ENCODE measurements around the gene LCN15.

The LCN15 gene

DNA sequence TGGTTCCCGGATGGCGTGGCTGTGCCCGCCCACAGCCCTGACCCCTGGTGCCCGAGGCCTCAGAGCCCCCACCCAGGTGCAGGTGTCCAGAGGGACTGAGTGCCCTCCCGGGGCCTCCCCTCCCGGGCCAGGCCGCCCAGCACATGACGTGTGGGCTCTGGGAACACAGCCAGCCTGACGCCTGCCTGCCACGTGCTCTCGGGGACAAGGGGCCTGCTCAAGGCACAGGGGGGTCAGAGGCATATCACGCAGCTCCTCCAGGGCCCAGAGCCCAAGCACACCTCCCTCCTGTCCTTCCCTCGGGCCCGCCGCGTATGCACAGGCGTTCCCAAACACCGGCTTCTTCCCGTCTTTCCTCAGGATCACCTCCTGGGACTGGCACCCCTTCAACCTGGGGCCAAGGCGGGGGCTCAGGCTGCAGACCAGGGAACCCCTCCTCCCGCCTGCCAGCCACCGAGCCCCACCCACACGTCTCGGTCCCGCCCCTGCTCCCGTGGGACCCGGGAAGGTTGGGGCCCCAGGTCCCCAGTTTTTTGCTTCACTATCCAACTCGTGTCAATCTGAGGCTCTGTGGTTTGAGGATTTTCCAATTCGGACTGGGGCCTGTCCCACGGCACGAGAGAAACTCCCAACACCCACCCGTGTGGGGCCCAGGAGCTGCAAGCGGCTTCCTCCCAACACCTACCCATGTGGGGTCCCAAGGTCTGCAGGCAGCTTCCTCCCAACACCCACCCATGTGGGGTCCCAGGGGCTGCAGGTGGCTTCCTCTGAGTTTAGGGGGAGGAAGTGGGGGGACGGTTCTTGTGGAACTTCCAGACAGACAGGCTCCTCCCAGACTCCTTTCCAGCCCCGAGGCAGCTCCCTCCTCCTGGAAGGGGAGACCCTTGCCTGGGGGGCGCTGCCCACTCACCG, 23.1 kb downstream of the LCN15 start:
- no peak for DNase-seq (ENCODE audit: low read depth)

DNA sequence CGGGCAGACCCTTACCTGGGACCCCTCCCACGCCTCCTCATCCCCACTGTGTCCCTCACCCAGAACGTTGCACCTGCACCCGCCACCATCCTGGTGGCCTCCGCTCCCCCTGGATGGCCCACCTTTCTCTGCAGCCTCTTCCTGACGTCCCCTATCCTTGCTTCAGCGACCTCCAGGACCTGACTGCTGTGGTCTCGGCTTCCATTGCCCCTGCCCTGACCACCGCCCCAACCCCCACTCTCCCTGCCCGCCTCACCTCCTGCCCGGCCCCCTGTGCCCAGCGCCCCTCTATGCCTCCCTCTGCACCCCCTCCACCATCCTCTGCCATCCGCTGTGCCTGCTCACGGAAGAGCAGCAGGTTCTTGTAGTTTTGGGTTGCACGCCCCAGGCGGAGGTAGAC, 23.8 kb downstream of the LCN15 start:
- DNase-seq (ENCODE audit: low read depth) = no peak

DNA sequence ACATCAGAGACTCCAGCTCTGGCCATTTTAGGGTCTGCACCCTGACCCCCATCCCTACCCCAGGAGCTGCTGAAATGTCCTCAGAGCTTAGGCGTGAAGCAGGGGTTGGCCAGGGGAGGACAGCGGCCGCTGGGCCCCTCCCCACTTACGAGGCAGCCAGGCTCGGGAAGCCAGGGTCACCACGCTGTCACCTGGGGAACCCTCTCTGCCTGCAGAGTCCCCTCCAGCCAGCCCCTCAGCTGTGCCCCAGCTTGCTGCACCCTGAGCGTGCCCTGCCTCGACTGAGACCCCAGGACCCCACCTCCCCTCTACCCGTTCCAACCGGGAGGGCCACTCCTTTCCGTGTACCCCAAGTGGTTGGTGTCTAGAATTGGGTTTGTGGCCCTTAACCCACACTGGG, 24.2 kb downstream of the LCN15 start:
- no peak for DNase-seq (ENCODE audit: low read depth)

DNA sequence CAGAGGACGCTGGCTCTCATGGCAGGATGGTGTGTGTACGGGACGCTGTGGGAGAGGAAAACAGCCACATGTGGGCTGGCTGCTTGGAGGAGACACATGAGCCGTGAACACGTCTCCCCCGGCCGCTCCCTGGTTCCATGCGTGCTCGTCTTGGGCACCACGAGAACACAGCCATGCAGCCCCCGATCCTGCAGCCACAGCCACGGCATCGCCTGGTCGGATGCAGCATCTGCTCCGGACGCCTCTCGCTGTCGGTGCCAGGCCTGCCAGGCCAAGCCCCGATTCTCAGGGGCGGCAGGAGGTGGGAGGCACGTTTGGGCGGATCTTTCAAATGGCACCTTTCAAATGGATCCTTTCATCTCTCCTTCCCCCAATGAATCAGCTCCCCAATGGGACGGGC, 24.8 kb downstream of the LCN15 start:
- DNase-seq (ENCODE audit: low read depth) = no peak

DNA sequence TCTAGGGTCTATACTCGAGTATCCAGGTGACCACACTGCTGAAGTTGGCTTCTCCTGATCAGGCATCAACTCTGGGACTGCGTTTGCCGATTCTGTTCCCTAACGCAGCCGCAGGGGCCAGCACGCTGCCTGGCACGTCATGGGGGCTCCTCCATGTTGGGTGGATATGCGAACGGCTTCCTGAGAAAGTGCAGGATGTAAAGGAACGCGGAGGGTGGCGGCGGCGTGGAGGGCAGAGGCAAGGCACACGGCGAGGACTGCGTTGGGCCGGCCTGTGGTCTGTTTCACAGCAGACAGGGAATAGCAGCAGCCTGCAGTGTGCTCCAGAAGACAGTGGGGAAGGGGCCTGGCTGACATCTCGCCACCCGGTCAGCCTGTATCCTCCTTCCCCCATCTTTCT, 25.4 kb downstream of the LCN15 start:
- no peak for DNase-seq (ENCODE audit: low read depth)

DNA sequence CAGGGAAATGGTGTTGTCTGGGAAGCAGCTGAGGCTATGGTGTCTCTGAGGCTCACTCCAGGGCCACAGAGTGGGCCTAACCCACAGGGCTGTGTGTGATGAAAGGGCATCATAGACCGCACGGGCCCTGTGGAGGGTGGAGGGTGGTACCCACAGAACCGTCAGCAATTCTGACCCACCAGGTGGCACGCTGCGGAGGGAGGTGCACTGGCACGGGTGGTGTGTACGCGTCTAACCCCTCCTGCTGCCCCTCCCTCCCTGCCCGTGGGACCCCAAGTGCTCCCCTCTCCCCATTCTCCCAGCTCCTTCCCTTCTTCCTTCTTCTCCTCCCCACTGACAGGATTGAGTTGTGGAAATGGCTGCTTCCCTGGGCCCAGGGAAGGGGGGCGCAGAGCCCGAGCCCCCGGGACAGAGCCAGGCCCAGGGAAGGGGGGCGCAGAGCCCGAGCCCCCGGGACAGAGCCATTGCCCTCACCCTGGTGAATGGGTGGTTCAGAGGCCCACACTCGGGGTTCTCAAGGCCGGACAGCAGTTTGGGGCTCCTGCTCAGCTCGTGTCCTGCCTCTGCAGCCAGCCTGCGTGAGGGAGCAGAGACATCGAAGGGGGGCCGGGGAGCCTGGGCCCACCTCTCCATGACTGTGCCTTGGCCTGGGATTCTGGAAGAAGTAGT, 28.4 kb downstream of the LCN15 start:
- no peak for DNase-seq (ENCODE audit: low read depth)

DNA sequence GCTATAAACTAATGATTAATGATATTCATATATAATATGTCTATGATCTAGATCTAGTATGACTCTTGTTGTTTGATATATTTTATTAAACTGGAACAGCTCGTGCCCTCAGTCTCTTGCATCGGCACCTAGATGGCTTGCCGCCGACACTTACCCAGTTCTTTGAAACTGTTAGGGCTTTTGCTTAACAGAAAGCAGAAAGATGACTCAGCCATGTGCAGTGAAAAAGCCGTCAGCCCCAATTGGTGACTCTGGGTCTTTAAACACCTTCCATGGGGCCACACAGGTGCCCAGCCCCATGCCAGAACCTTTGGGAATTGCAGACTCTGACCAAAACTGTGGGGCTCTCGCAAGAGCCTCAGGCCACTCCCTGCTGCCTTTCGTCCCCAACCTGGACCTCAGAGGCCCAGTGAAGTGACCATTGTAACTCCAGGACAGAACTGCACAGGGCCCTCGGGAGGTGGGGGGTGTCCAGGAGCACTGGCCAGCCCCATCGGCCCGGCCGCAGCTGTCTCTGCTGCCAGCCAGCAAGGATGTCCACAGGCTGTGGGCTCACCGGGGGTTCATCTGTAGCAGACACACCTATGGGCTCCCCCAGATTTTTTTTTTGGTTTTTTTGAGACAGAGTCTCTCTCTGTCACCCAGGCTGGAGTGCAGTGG, 29.4 kb downstream of the LCN15 start:
- DNase-seq (ENCODE audit: low read depth) = no peak

DNA sequence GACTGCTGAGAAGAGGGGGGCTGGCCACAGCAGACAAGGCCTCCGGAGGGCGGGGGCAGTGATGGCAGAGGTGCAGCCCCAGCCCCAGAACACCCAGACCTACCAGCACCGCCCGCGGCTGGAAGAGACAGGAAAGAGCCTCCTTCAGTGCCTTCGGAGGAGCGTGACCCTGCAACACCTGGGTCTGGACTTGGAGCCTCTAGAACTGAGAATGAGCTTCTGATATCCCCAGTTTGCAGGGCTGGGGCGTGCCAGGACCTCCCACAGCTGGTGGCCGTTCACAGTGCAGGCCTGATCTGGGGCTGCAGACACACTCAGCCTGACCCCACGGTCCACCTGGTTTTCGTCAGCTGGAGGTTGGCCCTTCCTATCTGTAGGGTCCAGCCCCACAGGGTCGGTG, 30.7 kb downstream of the LCN15 start:
- DNase-seq (ENCODE audit: low read depth) = no peak

DNA sequence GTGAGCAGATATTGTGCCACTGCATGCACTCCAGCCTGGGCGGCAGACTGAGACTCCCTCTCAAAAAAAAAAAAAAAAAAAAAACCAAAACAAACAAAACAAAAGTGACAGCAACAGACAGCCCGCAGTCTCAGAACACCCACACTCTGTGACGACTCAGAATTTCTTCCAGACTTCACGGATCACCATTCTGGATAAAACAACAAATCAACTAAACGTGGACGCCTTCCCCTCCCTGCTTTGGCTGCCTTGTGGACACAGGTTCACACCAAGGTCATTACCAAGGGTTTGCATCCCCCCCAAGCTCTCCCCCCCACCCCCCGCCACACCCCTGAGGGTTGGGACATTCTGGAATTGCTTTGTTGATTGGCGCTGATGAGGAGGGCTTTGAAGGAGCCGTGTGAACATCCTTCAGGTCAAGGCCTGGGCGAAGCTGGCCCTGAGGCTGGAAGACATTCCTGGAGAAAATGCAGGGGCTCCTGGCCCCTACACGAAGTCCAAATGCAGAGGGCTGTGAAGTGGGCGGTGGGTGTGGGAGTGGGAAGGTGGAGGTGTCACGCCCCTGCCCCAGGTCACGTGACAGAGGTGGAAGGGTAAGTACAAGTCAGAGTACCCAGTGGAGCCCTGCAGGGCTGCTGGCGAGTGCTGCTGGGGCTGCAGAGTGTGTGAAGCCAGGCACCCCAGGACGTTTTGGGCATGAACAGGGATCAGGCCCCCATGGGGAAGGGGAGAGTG, 31.7 kb downstream of the LCN15 start:
- no peak for DNase-seq (ENCODE audit: low read depth)

DNA sequence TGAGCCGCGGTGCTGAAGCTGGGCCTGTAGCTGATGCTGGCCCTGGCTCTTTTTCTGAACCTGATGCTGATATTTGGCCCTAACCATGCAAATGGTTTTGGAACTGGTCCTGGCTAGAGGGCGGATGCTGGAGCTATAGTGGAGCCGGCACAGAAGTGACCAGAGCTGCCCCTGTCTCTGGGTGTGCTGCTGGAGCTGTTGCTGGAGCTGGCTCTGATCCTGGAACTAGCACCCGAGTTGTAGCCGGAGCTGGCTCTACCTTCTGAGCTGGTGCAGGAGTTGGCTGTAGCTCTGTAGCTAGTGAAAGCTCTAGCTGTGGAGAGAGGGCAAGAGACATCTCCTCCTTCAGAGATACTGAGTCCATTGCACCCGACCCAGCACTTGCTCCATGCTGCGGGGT, 34.4 kb downstream of the LCN15 start:
- no peak for DNase-seq (ENCODE audit: low read depth)

DNA sequence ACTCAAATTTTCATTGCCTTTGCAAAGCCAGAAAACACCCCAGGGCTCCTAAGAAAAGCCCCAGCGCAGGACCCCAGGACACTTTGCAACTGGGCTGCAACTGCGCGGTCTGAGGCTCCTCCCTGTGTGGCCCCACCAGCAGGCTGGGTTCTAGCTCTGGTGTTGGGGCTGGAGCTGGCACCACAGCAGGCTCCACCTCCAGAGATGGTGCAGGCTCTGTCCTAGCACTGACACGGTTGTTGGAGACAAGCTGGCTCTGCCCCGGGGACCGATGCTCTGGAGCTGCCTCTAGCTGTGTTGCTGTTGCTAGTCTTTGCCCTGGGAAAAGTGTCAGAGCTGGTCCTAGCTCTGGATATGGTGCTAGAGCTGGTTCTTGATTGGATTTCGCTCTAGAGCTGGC, 35.2 kb downstream of the LCN15 start:
- no peak for DNase-seq (ENCODE audit: low read depth)

DNA sequence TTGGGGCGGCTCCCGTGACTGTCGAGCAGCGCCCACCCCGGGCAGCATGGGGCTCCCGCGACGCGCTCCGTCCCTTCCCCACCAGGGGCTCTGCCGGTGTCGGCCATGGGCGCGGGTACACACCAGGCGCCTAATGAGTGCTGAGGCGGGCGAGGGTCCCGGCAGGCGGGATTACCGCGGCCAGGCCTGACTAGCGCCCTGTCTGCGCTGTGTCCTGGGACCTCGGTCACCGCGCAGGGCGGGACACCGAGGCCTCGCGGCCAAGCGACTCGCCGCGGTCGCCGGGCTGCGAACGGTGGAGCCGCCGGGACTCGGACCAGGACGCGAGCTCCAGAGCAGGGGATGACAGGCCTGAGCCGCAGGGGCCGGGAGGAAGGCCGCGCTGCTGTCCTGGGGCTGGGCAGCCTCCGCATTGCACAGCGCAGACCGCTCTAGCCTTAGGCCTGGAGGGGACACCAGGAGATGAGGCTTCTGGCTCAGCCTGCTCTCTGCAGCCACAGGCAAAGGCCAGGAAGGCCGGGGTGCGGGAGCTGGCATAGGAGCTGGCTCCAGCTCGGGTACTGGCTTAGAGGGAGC, 35.7 kb downstream of the LCN15 start:
- no peak for DNase-seq (ENCODE audit: low read depth)

DNA sequence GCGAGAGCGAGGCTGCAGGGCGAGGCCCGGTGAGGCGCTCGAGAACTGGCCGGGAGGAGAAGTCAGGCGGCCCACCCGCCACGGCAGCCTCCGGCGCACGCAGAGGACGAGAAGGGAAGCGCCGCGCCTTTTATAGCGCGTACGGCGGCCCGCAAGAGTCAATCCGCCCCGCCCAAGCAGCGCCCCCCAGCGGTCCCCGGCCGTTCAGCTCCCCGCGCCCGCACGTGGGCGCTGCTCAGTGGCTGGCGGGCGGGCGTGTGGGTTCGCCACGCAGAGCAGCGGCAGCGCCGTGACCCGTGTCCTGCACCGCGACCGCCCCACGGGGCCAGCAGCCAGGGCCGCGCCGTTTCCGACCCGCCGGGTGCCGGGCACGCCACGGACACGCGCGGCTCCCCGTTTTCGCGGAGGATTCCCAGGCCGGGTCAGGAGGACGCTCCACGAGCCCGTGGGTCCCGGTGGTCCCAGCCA, 36.2 kb downstream of the LCN15 start:
- DNase-seq (ENCODE audit: low read depth) = peak; percentile 88

DNA sequence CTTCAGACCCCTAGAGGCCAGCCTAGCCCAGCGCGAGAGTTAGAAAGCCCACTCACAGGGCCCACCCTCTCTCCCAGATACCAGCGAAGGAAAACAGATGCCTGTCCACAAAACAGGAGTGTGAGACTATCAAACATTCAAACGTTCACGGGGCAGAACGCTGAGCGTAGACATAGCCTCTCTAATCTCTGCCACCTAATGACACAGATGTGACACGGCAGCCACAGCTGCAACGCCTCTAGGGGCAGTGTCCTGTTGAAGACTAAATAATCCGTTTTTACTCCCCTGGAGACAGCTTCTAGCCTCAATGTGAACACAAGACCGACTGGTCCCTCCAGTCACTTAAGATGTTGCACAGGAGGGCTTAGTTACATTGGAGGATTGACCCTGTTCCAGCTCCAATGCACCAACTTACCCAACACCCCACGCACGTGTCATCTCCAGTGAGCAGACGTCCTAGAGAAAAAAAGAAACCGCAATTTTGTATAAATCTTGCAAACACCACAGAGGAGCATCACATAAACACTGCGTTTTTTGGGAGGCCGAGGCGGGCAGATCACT, 37.6 kb downstream of the LCN15 start:
- peak; percentile 35 for DNase-seq (ENCODE audit: low read depth)

DNA sequence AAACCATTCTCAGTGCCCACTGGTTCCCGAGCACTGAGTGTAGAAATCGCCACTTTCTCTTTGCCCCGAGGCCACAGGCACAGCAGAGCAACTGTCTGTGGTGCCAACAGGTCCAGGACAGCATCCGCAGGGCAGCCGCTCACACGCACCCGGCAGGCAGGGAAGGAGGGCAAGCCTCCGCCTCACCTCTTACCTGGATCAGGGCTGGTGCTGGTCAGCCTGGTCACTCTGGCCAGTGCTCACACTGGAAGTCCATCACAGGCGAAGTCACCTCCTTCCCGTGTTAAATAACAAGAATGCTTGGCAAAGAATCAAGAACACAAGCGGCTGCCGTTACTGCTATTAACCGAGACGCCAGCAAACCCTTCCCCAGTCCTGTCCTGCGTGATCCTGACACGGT, 38.2 kb downstream of the LCN15 start:
- no peak for DNase-seq (ENCODE audit: low read depth)

DNA sequence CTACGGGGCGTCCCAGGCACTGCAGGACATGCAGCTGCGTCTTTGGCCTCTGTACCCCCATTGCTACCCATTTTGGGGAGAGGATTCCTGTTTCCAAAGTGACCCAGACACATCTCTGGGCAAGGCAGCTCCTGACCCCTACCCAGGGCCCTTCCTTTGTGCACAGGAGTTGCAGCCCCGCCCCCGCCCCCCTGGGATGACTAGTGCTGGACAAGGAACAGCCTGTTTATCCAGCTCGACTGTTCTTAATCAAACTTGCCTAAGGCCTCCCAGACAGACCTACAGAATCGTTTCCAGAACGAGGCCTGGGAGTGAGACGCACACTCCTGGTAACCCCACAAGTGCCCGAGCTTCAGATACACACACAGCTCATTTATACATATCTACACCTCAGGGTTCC, 38.7 kb downstream of the LCN15 start:
- DNase-seq (ENCODE audit: low read depth) = no peak

DNA sequence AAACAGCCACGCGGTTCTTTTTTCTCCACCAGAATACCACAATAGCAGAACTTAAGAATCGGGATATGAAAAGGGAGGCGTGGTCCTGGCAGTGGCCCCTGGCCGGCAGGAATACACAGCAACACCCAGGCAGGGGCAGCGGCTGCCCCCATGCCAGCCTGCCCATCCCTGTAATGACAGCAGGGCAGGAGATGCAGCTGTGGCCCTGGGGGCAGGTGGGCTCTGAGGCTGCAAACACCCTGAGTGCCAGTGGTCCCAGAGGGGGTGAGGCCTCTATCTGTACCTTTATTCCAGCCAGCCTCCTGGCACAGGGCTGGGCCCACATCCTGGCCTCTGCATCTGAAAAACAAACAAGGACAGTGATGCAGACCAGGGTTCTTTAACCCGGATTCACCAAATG, 39.5 kb downstream of the LCN15 start:
- no peak for DNase-seq (ENCODE audit: low read depth)

DNA sequence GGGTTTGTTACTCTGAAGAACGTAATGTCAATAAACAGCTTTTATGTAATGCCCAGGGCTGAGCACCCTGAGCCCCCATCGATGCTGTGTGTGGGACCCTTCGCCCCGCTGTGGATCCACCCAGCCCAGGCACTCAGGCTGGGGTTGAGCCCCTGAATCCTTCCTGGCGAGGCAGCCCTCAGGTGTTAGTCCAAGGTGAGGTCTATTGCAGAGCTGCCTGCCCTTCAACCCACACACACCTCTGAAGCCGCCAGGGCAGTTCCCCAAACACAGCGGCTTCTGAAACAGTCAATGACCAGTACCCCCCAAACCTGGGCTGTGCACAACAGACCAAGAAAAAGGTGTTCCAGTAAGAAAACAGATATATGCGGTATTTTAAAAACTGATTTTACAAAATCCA, 40.3 kb downstream of the LCN15 start:
- no peak for DNase-seq (ENCODE audit: low read depth)

DNA sequence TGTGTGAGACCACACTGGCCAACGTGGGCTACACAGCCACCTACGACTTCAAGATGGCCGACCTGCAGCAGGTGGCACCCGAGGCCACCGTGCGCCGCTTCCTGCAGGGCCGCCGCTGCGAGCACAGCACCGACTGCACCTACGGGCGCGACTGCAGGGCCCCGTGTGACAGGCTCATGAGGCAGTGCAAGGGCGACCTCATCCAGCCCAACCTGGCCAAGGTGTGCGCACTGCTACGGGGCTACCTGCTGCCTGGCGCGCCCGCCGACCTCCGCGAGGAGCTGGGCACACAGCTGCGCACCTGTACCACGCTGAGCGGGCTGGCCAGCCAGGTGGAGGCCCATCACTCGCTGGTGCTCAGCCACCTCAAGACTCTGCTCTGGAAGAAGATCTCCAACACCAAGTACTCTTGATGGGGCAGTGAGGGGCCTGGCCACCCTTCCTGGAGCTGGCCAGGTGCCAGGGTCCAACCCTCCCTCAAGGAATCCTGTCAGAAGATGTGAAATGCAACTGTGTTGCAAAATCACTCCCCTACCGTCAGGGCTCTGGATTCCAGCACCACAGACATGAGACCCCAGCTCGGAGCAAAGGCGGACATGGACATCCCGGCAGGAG, 40.8 kb downstream of the LCN15 start:
- no peak for DNase-seq (ENCODE audit: low read depth)

DNA sequence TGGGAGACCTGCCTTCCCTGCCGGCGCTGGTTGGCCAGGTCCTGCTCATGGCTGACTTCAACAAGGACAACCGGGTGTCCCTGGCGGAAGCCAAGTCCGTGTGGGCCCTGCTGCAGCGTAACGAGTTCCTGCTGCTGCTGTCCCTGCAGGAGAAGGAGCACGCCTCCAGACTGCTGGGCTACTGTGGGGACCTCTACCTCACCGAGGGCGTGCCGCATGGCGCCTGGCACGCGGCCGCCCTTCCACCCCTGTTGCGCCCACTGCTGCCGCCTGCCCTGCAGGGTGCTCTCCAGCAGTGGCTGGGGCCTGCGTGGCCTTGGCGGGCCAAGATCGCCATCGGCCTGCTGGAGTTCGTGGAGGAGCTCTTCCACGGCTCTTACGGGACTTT, 41.4 kb downstream of the LCN15 start:
- no peak for DNase-seq (ENCODE audit: low read depth)

All from activated T-cell treated with anti-CD3 and anti-CD28 coated beads for 24 hours (primary cell).